Measurements from ENCODE around the gene CSMD2.
"Not testable (repeated sequence)": the region's sequence is repeated elsewhere in the genome, so short reads cannot be mapped to it uniquely, and the experiment has no call there.

CSMD2 gene

GRCh38 chr1:34050709-34051485 lies 114.1 kb downstream of the CSMD2 start:
- no peak for DNase-seq

- DNase-seq: no peak
Measured at GRCh38 chr1:34049994-34050393, 115.0 kb downstream of the CSMD2 start.

- no peak for DNase-seq
Measured at GRCh38 chr1:34049477-34049876, 115.6 kb downstream of the CSMD2 start.

GRCh38 chr1:34037856-34038255 lies 127.2 kb downstream of the CSMD2 start:
- no peak for DNase-seq

GRCh38 chr1:34037109-34037508 lies 127.9 kb downstream of the CSMD2 start:
- no peak for DNase-seq

- no peak for DNase-seq
Measured at GRCh38 chr1:34034036-34034435, 131.0 kb downstream of the CSMD2 start.

GRCh38 chr1:34029954-34030353 lies 135.1 kb downstream of the CSMD2 start:
- DNase-seq: no peak

GRCh38 chr1:34029515-34029914 lies 135.5 kb downstream of the CSMD2 start:
- DNase-seq: no peak

GRCh38 chr1:34028381-34029055 lies 136.5 kb downstream of the CSMD2 start:
- DNase-seq: no peak

- no peak for DNase-seq
Measured at GRCh38 chr1:34025675-34026074, 139.4 kb downstream of the CSMD2 start.

- DNase-seq: no peak
Measured at GRCh38 chr1:34024485-34024884, 140.5 kb downstream of the CSMD2 start.

- DNase-seq: no peak
Measured at GRCh38 chr1:34019741-34020552, 145.1 kb downstream of the CSMD2 start.

- DNase-seq: no peak
Measured at GRCh38 chr1:34018285-34018684, 146.7 kb downstream of the CSMD2 start.

GRCh38 chr1:34016281-34016680 lies 148.7 kb downstream of the CSMD2 start:
- not testable (repeated sequence) for DNase-seq

GRCh38 chr1:34013958-34014737 lies 150.9 kb downstream of the CSMD2 start:
- DNase-seq: no peak

GRCh38 chr1:34013136-34013535 lies 151.9 kb downstream of the CSMD2 start:
- no peak for DNase-seq

GRCh38 chr1:34009340-34009985 lies 155.6 kb downstream of the CSMD2 start:
- DNase-seq: no peak

GRCh38 chr1:34007760-34008159 lies 157.3 kb downstream of the CSMD2 start:
- DNase-seq: no peak

GRCh38 chr1:34005309-34005708 lies 159.7 kb downstream of the CSMD2 start:
- no peak for DNase-seq

- DNase-seq: no peak
Measured at GRCh38 chr1:34002810-34003209, 162.2 kb downstream of the CSMD2 start.

- DNase-seq: no peak
Measured at GRCh38 chr1:33997127-33998036, 167.6 kb downstream of the CSMD2 start.

Measured in activated CD4-positive, CD25-positive, alpha-beta regulatory T cell (primary cell).